PC-3 (cell line): Measurements from ENCODE around the gene SNX9. TPM values are rescaled to one million over a fixed set of nuclear protein-coding genes. Genes with fewer than 3 reads are reported as not detected.

ENCODE experiments used
- ATAC-seq: fragments of 200-7000 bp; cut with Tn5 transposase; 2 replicates; pipeline ENCODE4 v1.9.1; 2020; ENCODE audit warnings: mild to moderate bottlenecking, moderate library complexity
- BruUV-seq: library from RNA; stranded (reverse); fragments of 400-500 nt; replicated peaks from 2 replicates; lab custom pipeline; 2021; lab: Mats Ljungman, UMichigan
- CTCF ChIA-PET: fragments of 300-600 bp; sonication (Branson Sonifier 250); formaldehyde crosslinking; loops from one replicate; lab custom pipeline; 2022; ENCODE audit warnings: antibody characterized with exemption; lab: Charles Lee
- POLR2A ChIA-PET: fragments of 300-600 bp; sonication (Branson Sonifier 250); formaldehyde crosslinking; loops from one replicate; lab custom pipeline; 2022; ENCODE audit warnings: antibody characterized with exemption; ENCODE audit not compliant: unreplicated experiment; lab: Charles Lee
- DNase-seq: peaks from one replicate; pipeline ENCODE4 v3.0.0-alpha.2; 2015
- H2AFZ ChIP-seq: fragments of 300-600 bp; sonication (generic); 2 replicates; pipeline ENCODE4 v1.6.0; 2016; ENCODE audit warnings: antibody characterized with exemption, low read length
- H3F3A ChIP-seq: fragments of 300-600 bp; sonication (generic); one replicate; pipeline ENCODE4 v1.6.0; 2017; ENCODE audit warnings: antibody characterized with exemption, low read length, control low read depth, mild to moderate bottlenecking; ENCODE audit not compliant: unreplicated experiment
- H3K27ac ChIP-seq: fragments of 300-600 bp; sonication (generic); 2 replicates; pipeline ENCODE4 v1.5.1; 2016; ENCODE audit warnings: mild to moderate bottlenecking, low read length
- H3K27me3 ChIP-seq: fragments of 300-600 bp; sonication (generic); 2 replicates; pipeline ENCODE4 v1.6.1; 2016; ENCODE audit warnings: low read length, mixed read lengths
- H3K36me3 ChIP-seq: fragments of 300-600 bp; sonication (generic); 2 replicates; pipeline ENCODE4 v1.6.1; 2016; ENCODE audit warnings: low read depth, mixed run types, low read length, mixed read lengths
- H3K4me1 ChIP-seq: fragments of 300-600 bp; sonication (generic); 2 replicates; pipeline ENCODE4 v1.5.1; 2016; ENCODE audit warnings: low read length; ENCODE audit not compliant: insufficient read depth
- H3K4me2 ChIP-seq: fragments of 300-600 bp; sonication (generic); 2 replicates; pipeline ENCODE4 v1.6.0; 2016; ENCODE audit warnings: low read length
- H3K4me3 ChIP-seq: fragments of 300-600 bp; sonication (generic); 2 replicates; pipeline ENCODE4 v1.5.1; 2016; ENCODE audit warnings: mild to moderate bottlenecking, low read length, mixed read lengths
- H3K79me2 ChIP-seq: fragments of 300-600 bp; sonication (generic); 2 replicates; pipeline ENCODE4 v1.6.1; 2017; ENCODE audit warnings: low read length, mixed read lengths
- H3K9ac ChIP-seq: fragments of 300-600 bp; sonication (generic); 2 replicates; pipeline ENCODE4 v1.6.0; 2016; ENCODE audit warnings: mild to moderate bottlenecking, low read length
- H3K9me2 ChIP-seq: fragments of 300-600 bp; sonication (generic); replicated peaks from 2 replicates; pipeline ENCODE4 v1.6.1; 2016; ENCODE audit warnings: mixed run types, low read length, mixed read lengths
- H3K9me3 ChIP-seq: fragments of 300-600 bp; sonication (generic); 2 replicates; pipeline ENCODE4 v1.6.1; 2016; ENCODE audit warnings: low read length, mixed read lengths
- H4K20me1 ChIP-seq: fragments of 300-600 bp; sonication (generic); 2 replicates; pipeline ENCODE4 v1.6.1; 2016; ENCODE audit warnings: low read length, mixed read lengths
- EZH2 ChIP-seq: fragments of 300-600 bp; sonication (generic); IDR thresholded peaks from one replicate; pipeline ENCODE4 v1.6.1; 2017; ENCODE audit warnings: antibody characterized with exemption, mild to moderate bottlenecking, low read length; ENCODE audit not compliant: unreplicated experiment
- EZH2phosphoT487 ChIP-seq: fragments of 300-600 bp; sonication (generic); IDR thresholded peaks from 2 replicates; pipeline ENCODE4 v1.6.1; 2018; ENCODE audit warnings: mild to moderate bottlenecking, antibody characterized with exemption, low read length, borderline replicate concordance
- intact Hi-C: fragments of 100-400 bp; cut with micrococcal nuclease; formaldehyde crosslinking; loops from 2 replicates; pipeline ENCODE4 v1.9.0; 2023
- total RNA-seq: library from RNA; depleted of rRNA; stranded (reverse); fragments of >200 nt; gene quantifications from 2 replicates; pipeline ENCODE4 v1.2.3, GENCODE V29; 2014
- TF ChIP-seq, protein P1 (sequence below): fragments of 300-600 bp; sonication (generic); conservative IDR thresholded peaks from 2 replicates; pipeline ENCODE4 v1.5.1; 2017; ENCODE audit warnings: antibody characterized with exemption, low read depth, mild to moderate bottlenecking, low read length

Gene SNX9
- total RNA-seq, 1 experiment from 2014 or later: 18.0 TPM

DNA sequence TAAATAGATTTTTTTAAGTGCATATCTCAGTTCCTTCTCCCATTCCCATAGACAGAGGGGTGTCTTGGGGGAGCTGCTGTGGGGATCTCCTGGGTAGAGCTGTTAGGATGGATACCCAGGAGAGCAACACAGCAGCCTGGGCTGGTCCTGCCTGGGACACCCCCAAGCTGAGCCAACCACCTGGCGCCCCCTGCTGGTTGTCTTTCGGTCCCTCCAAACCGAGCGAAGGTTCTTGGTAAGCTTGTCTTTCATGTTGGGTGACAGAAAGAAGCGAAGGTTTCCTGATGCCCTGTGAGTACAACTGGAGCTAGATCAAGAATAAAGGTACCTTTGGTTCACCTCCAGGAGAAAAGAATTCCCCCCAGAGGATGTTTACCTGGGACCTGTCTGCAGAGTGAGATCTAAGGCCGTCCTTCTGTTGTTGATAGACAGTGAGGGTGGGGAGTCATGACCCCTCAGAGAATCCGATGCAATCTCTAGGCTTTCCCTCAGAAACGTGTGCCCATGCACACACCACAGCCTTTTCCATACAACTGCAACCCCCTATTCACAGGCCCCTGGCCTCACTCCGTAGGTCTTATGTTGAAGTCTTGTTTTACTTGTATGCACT is 50.8 kb downstream of the SNX9 start:
- no TSS peak for BruUV-seq
- Histone ChIP-seq H3K4me3 (no peak overlapping the region), H3K36me3 (peaks cover 9% of the 10 kb centered on the region; the same call in 1 of the 2 replicates), H3K9me3 (no peaks in the 10 kb centered on the region), H3K9ac (no peak overlapping the region), H3F3A (no peaks in the 10 kb centered on the region), H3K9me2 (no peaks in the 10 kb centered on the region), H3K27me3 (no peaks in the 10 kb centered on the region), H3K4me1 (no peaks in the 10 kb centered on the region), H4K20me1 (no peaks in the 10 kb centered on the region), H2AFZ (no peak overlapping the region), H3K27ac (no peak overlapping the region), H3K79me2 (no peaks in the 10 kb centered on the region), H3K4me2 (no peak overlapping the region)
- CTCF ChIA-PET: interaction anchor here (0.9 to 1.0 kb wide), 2 partner anchors 73 to 117 kb away, joined by 4 to 6 read pairs; no protein-coding TSS in a partner anchor
- DNase-seq: peak; percentile 72
- peak; percentile 90 for ATAC-seq
- TF ChIP-seq EZH2 (no peak), EZH2phosphoT487 (no peak)
- TF ChIP-seq, protein P1, sequence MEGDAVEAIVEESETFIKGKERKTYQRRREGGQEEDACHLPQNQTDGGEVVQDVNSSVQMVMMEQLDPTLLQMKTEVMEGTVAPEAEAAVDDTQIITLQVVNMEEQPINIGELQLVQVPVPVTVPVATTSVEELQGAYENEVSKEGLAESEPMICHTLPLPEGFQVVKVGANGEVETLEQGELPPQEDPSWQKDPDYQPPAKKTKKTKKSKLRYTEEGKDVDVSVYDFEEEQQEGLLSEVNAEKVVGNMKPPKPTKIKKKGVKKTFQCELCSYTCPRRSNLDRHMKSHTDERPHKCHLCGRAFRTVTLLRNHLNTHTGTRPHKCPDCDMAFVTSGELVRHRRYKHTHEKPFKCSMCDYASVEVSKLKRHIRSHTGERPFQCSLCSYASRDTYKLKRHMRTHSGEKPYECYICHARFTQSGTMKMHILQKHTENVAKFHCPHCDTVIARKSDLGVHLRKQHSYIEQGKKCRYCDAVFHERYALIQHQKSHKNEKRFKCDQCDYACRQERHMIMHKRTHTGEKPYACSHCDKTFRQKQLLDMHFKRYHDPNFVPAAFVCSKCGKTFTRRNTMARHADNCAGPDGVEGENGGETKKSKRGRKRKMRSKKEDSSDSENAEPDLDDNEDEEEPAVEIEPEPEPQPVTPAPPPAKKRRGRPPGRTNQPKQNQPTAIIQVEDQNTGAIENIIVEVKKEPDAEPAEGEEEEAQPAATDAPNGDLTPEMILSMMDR: peak; percentile 87
- POLR2A ChIA-PET: no interaction called here
- intact Hi-C loops: loop anchor here (2.0 kb wide), 1 partner anchor 117 kb away; no protein-coding TSS in a partner anchor

DNA sequence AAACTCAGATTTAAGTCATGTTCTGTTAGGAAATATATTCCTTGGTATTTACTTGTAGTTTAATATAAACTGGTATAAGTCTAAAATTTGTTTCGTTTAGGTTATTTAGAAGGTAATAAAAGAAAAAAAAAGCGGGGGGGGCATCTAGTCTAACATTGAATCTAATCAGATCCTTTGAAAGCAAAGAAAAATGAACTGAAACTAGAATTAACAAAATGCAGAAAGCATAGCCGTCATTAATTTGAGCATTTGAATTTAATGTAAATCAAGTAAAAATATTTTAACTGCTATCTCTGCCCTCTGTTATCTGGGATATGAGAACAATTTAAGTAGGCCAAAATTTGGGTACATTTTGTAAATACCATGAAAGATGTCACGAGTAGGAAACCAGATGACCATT is 54.1 kb downstream of the SNX9 start:
- Histone ChIP-seq H4K20me1 (no peaks in the 10 kb centered on the region), H3K9me2 (no peaks in the 10 kb centered on the region), H3K4me1 (no peaks in the 10 kb centered on the region), H3F3A (no peaks in the 10 kb centered on the region), H3K9me3 (no peaks in the 10 kb centered on the region), H3K9ac (no peak overlapping the region), H3K27ac (no peak overlapping the region), H3K36me3 (peaks cover 4% of the 10 kb centered on the region; the same call in 1 of the 2 replicates), H3K27me3 (no peaks in the 10 kb centered on the region), H3K79me2 (no peaks in the 10 kb centered on the region), H3K4me3 (no peak overlapping the region), H3K4me2 (no peak overlapping the region), H2AFZ (no peak overlapping the region)
- ChIA-PET POLR2A (no interaction called here), CTCF (no interaction called here)
- ATAC-seq (no peak), DNase-seq (no peak)
- TF ChIP-seq, protein P1: no peak
- no peak for TF ChIP-seq EZH2
- no peak for TF ChIP-seq EZH2phosphoT487
- intact Hi-C loops: no loop called here
- BruUV-seq: no TSS peak
